GM12873 (cell line): ENCODE data around the gene ZBTB42.

Source experiments
- TF ChIP-seq, protein P1 (sequence below): IDR thresholded peaks from 2 replicates; pipeline ENCODE4 v1.5.1; 2012; ENCODE audit warnings: low read depth, mild to moderate bottlenecking, moderate library complexity, low read length, control low read depth; ENCODE audit not compliant: insufficient read depth; ENCODE audit errors: missing control alignments

Gene ZBTB42

GRCh38 chr14:104781271-104782077 lies 19.4 kb upstream of the ZBTB42 start:
- TF ChIP-seq, protein P1, sequence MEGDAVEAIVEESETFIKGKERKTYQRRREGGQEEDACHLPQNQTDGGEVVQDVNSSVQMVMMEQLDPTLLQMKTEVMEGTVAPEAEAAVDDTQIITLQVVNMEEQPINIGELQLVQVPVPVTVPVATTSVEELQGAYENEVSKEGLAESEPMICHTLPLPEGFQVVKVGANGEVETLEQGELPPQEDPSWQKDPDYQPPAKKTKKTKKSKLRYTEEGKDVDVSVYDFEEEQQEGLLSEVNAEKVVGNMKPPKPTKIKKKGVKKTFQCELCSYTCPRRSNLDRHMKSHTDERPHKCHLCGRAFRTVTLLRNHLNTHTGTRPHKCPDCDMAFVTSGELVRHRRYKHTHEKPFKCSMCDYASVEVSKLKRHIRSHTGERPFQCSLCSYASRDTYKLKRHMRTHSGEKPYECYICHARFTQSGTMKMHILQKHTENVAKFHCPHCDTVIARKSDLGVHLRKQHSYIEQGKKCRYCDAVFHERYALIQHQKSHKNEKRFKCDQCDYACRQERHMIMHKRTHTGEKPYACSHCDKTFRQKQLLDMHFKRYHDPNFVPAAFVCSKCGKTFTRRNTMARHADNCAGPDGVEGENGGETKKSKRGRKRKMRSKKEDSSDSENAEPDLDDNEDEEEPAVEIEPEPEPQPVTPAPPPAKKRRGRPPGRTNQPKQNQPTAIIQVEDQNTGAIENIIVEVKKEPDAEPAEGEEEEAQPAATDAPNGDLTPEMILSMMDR = no peak

GRCh38 chr14:104782086-104782807 lies 18.7 kb upstream of the ZBTB42 start:
- TF ChIP-seq, protein P1 = no peak

- TF ChIP-seq, protein P1 = no peak
Observed at GRCh38 chr14:104782808-104783139, 18.1 kb upstream of the ZBTB42 start.

DNA sequence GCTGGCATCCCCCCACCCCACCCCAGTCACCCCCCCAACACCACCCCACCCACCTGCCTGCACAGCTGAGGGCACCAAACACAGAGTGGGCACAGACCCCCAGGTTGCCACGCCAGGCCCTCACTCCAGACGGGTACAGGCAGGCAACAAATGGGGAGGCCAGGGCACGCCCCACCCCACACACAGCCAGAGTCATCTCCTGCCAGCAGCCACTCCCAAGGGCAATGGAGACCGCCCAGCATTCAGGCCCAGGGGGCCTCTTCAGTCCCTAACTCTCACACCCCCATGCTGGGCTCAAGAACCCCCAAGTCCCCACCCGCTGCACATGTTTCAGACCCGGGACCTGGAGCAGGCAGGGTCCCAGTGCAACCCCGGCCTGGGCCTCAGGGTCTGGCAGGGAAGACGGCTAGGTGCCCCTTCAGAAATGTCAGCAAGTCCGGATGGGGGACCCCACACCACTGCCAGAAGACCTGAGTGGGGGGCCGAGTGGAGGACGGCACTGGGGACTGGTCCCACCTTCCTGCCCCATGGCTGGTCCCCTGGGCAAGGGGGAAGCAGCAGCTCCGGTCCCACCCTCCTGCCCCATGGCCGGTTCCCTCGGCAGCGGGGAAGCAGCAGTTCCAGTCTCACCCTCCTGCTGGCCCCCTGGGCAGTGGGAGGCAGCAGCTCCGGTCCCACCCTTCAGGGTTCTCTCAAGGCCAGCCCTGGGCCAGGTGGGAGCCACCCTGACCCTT lies 17.2 kb upstream of the ZBTB42 start:
- TF ChIP-seq, protein P1 = no peak

- TF ChIP-seq, protein P1 = no peak
Observed at GRCh38 chr14:104784218-104784568, 16.7 kb upstream of the ZBTB42 start.

DNA sequence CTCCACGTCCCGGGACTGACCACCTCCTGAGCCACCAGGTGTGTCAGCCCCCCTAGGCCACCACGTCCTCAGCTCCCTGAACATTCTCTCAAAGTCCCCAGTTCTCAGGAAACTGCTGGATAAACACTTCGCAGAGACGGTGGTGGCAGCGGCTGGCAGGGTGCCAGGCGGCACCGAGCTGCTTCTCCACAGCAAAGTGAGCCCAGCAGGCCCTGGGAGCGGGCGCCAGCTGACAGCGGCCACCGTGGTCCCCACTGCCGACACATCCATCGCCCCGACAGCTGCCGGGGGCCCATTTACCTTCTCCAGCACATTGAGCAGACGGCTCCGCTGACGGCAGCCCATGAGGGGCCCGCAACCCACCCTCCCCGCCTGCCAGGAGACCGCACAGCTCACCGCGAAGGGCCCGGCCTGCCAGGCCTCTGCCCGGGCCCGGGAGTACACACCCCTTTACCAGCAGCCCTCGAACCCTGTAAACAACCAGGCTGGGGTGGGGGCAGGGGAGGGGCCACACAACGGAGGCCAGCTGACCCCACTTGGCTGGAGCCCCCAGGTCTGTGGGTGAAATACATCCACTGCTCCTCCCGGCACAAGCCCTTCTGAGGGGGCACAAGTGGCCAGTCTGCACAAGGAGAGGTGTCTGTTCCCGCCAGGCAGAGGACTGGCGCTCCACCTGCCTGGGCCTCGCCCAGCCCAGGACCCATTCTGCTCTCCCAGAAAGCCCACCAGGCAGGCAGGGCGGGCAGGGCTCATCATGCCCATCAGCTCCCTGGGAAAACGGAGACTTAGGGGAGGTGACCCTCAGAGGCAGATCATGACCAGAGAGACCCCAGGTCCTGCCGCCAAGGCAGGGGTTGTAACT lies 15.8 kb upstream of the ZBTB42 start:
- TF ChIP-seq, protein P1 = no peak
